Muscle layer of duodenum (tissue), 2 donors: Measurements from ENCODE around the gene ZNHIT2.

ENCODE experiments used
- H3K27ac ChIP-seq: one replicate; pipeline ENCODE4 v1.7.0; 2013; ENCODE audit warnings: mild to moderate bottlenecking, low read length
- H3K27me3 ChIP-seq: one replicate; pipeline ENCODE4 v1.7.0; 2013; ENCODE audit warnings: low read depth, mild to moderate bottlenecking, control low read depth, low read length
- H3K36me3 ChIP-seq, 2 donors: one replicate each; pipeline ENCODE4 v1.7.0; 2013; ENCODE audit warnings: low read length in 2 of 2, control low read depth in 1 of 2, mild to moderate bottlenecking in 1 of 2; ENCODE audit not compliant: insufficient read depth in 2 of 2, control insufficient read depth in 1 of 2
- H3K4me1 ChIP-seq, 2 donors: one replicate each; pipeline ENCODE4 v1.7.0; 2013; ENCODE audit warnings: low read length in 2 of 2, mild to moderate bottlenecking in 2 of 2, control low read depth in 1 of 2, moderate library complexity in 1 of 2; ENCODE audit not compliant: insufficient read depth in 2 of 2, control insufficient read depth in 1 of 2
- H3K4me3 ChIP-seq, 2 donors: one replicate each; pipeline ENCODE4 v1.7.0; 2013; ENCODE audit warnings: low read length in 2 of 2, low read depth in 1 of 2, mild to moderate bottlenecking in 1 of 2
- H3K9me3 ChIP-seq, 2 donors: one replicate each; pipeline ENCODE4 v1.7.0; 2013; ENCODE audit warnings: low read length in 2 of 2, control low read depth in 1 of 2, mild to moderate bottlenecking in 1 of 2; ENCODE audit not compliant: control insufficient read depth in 1 of 2
- donor health status: healthy.

The ZNHIT2 gene

DNA sequence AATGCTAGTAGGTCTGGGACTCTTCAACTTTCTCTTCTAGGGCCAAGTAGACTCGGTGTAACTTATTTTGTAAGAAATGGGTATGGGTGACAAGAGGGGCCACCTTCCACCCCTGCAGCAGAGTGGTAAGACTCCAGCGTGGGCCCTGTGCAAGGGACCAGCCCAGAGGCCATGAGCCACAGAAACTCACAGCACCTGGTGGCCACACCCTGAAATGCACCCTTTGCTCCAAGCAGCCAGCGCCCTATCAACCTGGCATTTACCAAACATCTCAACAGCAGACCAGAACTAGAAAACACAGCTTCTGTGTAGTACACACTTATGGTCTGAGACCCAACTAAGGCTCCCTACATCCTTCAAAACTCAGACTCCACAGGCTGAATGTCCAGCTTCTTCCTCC, 39.4 kb downstream of the ZNHIT2 start:
- Histone ChIP-seq H3K4me1 (no peaks in the 10 kb centered on the region), H3K9me3 (no peaks in the 10 kb centered on the region), H3K36me3 (no peaks in the 10 kb centered on the region), H3K4me3 (no peak overlapping the region), H3K27ac (no peak overlapping the region), H3K27me3 (no peaks in the 10 kb centered on the region)

DNA sequence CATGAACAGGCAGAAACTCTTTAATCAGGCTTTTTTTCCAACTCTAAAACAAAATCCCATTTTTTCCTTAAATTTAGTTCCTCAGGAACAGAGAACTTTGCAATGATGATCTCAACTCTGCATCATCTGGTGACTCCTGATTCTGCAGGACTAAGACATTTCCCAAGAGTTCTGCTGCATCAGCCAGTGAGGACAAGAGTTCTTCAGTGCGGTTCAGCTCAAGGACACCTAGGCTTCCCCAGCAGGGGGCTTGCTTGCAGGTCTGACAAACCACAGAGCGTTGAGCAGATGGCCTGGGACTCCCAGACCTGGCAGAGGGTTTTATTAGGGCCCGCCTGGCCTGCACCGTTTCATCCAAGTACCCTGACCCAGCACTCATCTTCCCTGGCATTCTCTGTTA, 40.0 kb downstream of the ZNHIT2 start:
- Histone ChIP-seq H3K27me3 (no peaks in the 10 kb centered on the region), H3K9me3 (no peaks in the 10 kb centered on the region), H3K36me3 (no peaks in the 10 kb centered on the region), H3K27ac (no peak overlapping the region), H3K4me1 (no peaks in the 10 kb centered on the region), H3K4me3 (no peak overlapping the region)

DNA sequence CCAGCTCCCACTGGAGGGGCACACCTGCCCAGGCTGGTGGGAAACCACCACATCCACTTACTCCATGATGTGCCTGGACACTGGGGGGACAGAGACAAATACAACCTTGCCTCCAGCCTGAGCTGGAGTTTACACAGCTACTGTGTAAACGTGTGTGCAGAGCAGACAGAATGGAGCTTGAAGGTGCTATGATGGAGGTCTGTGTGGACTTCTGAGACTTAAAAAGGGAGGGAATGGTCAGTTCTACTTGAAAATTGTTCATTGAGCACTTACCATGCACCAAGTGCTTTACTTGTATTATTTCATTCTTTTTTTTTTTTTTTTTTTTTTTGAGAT, 44.9 kb downstream of the ZNHIT2 start:
- Histone ChIP-seq H3K27me3 (no peaks in the 10 kb centered on the region), H3K4me3 (no peak overlapping the region), H3K4me1 (no peaks in the 10 kb centered on the region), H3K9me3 (no peaks in the 10 kb centered on the region), H3K27ac (no peak overlapping the region), H3K36me3 (no peaks in the 10 kb centered on the region)

DNA sequence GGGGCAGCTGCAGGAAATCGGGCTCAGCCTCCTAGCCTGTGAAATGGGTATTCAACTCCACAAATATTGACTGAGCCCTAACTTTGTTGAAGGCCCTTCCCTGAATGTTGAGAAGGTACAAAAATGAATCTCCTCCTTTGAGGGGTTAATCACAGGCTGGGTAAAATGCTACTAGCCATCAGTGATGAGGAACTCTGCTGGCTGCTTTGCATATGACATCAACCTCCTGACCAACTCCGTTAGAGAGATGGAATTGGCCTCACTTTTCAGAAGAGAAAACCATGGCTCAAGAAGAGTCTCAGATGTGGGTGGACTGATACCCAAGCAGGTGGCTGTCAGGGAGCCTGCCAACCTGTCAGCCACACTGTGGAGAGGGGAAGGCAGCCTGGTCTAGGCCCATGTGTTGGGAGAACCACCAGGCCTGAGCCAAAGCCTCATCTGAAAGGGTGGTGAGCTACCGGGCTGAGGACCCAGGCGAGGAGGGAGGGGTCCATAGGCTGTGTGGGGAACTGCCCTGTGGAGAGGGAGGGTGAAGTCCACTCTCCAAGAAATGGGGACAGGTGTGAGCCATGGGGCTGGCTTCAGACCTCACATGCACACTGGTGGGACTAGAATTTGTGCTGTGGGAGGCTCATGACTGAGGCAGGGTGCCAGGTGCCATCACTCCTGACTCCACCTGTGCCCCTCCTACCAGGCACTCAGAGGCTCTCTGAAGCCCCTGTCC, 45.4 kb downstream of the ZNHIT2 start:
- Histone ChIP-seq H3K27ac (no peak overlapping the region), H3K27me3 (no peaks in the 10 kb centered on the region), H3K36me3 (no peaks in the 10 kb centered on the region), H3K4me3 (no peak overlapping the region), H3K9me3 (no peaks in the 10 kb centered on the region), H3K4me1 (no peaks in the 10 kb centered on the region)

DNA sequence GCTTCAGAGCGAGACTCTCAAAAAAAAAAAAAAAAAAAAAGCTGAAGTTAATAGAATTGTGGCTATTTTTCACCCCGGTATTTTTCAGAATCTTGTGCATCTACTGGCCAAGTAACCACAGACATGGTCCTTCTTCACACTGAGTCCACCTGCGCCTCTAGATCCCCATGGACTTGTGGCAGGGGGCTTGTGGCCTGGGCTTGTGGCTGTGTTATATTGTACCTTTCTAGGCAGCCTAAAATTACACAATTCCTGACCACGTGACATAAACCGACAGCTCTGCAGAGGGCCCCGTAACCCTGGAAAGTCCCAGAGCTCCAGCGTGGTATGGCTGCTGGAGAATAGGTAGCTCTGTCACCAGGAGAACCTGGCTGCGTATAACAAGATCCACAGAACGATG, 48.3 kb downstream of the ZNHIT2 start:
- no peaks in the 10 kb centered on the region for H3K36me3 ChIP-seq
- H3K9me3 ChIP-seq = no peaks in the 10 kb centered on the region
- H3K4me1 ChIP-seq = no peaks in the 10 kb centered on the region
- H3K4me3 ChIP-seq = no peak overlapping the region
- H3K27ac ChIP-seq = no peak overlapping the region
- H3K27me3 ChIP-seq = no peaks in the 10 kb centered on the region

DNA sequence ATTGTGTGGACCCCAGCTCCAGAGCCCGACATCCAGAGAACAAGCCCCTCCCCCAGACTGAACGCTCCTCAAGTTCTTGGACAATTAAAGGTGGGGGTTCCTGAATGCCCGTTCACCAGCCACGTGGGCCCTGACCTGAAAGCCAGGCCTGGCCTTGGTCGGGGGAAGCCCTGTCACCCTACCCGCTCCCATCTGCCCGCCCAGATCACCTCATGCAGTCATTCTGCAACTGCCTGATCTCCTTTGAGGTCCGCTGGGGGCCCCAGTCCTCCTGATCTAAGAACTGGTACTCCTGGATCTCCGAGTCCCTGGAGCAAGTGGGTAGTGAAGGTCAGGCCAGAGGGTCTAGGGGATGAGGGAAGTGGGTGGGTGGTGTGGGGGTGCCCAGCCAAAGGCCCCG, 50.1 kb downstream of the ZNHIT2 start:
- Histone ChIP-seq H3K36me3 (no peaks in the 10 kb centered on the region), H3K4me3 (no peak overlapping the region), H3K4me1 (no peaks in the 10 kb centered on the region), H3K9me3 (no peaks in the 10 kb centered on the region), H3K27me3 (no peaks in the 10 kb centered on the region), H3K27ac (no peak overlapping the region)

DNA sequence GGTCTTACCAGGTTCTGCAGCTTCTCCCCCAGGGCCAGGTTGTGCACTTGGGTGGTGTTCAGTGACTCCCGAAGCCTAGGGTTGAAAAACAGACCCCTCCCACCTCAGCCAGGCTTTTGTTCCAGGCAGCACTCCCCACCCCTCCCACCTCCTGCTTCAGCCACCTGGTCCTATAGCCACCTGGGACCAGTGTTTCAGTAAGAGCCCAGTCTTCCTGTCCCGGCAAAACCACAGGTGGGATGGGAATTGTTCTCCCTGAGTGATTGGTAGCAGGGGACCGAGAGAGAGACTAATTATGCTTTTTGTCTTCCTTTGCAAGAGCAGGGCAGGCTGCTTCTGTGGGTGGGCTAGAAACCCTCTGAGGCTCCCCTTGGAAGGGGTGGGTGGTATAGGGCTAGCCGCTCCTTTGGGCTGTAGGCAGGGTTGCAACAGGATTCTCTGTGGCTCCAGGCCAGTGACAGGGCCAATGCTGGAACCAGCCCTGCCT, 50.7 kb downstream of the ZNHIT2 start:
- Histone ChIP-seq H3K27me3 (no peaks in the 10 kb centered on the region), H3K36me3 (no peaks in the 10 kb centered on the region), H3K4me1 (no peaks in the 10 kb centered on the region), H3K27ac (no peak overlapping the region), H3K9me3 (no peaks in the 10 kb centered on the region), H3K4me3 (no peak overlapping the region)
